NCI-H1930 (cell line): Measurements from ENCODE around the gene PUS7.
"Not testable (repeated sequence)": the region's sequence is repeated elsewhere in the genome, so short reads cannot be mapped to it uniquely, and the experiment has no call there.

Experiments
- DNase-seq, 2 experiments: peaks; one replicate each; lab custom pipeline; 2025; lab: John Stamatoyannopoulos, UW

Gene PUS7, protein sequence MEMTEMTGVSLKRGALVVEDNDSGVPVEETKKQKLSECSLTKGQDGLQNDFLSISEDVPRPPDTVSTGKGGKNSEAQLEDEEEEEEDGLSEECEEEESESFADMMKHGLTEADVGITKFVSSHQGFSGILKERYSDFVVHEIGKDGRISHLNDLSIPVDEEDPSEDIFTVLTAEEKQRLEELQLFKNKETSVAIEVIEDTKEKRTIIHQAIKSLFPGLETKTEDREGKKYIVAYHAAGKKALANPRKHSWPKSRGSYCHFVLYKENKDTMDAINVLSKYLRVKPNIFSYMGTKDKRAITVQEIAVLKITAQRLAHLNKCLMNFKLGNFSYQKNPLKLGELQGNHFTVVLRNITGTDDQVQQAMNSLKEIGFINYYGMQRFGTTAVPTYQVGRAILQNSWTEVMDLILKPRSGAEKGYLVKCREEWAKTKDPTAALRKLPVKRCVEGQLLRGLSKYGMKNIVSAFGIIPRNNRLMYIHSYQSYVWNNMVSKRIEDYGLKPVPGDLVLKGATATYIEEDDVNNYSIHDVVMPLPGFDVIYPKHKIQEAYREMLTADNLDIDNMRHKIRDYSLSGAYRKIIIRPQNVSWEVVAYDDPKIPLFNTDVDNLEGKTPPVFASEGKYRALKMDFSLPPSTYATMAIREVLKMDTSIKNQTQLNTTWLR

GRCh38 chr7:105521717-105522463 lies at the start of gene PUS7:
Gene PUS7, minus strand, starts transcription at chr7:105522271. Its CDS starts 13,759 bp downstream, at chr7:105508512.
- peak; percentile 86 to 93 for DNase-seq

DNA sequence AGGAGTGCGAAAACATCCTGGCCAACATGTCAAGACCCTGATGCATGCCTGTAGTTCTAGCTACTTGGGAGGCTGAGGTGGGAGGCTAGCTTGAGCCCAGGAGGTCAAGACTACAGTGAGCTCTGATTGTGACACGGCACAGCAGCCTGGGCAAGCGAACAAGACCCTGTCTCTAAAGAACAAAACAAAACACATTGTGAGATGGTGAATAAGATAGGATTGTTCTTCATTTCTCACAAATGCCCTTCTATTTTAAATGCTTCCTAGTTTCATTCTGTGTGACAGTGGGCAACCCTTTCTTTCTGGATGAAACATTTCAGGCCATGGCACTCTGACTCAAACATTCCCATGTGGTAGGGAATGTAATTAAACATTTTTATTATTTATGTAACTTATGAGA lies 45.8 kb upstream of the PUS7 start:
- no peak for DNase-seq

- no peak for DNase-seq
Measured at GRCh38 chr7:105567024-105567423, 45.0 kb upstream of the PUS7 start.

DNA sequence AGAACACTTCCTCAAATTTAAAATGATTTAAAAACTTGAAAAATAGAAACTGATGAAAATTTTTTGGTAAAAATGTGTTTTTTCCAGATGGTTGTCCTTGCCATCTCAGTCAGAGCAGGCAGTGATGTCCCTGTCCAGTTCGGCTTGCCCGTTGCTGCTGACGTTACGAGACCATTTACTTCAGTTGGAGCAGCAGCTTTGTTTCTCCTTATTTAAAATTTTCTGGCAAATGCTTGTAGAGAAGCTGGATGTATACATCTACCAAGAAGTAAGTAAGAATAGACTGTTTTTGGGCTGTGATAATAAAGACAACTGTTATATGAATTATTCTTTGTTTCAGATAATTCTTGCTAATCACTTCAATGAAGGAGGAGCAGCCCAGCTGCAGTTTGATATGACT lies 43.1 kb upstream of the PUS7 start:
- no peak for DNase-seq

DNA sequence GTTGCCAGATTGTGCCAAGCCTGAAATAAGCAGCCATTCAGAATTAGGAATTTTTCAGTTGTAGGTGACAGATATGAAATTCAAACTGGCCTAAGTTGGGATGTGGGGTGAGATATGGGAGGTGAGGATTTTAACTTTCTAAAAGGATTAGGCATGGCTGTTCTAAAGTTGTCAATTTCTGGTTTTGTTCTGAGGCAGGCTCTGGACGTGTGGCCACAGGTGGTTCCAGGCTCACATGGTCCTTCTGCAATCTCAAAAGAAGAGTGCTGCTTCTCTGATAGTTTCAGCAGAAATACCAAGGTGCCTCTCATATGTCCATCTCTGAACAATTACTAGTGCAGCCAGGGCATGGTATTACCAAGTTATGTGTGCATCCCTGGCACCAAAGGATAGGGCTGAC lies 37.9 kb upstream of the PUS7 start:
- no peak for DNase-seq

DNA sequence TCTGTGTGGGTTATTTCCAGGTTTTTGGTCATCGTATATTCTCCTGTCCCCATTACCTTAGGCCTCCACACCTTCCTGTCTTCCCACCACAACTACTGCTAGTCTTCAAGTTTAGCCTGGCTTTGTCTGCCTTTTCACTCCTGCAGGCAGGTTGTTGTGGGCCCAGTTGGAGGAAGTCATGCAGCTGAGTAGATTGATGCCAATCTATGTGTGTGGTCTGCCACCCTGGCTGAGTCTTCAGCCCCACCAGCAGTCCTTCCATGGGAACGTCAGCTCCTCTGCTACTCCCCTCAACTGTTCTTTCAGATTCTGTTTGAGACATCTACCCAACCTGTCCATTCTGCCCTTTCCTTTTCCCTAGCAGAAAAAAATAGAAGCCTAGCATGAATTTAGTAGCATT lies 16.3 kb upstream of the PUS7 start:
- no peak for DNase-seq

GRCh38 chr7:105532709-105533460 lies 10.8 kb upstream of the PUS7 start:
- no peak for DNase-seq

GRCh38 chr7:105531792-105532671 lies 10.0 kb upstream of the PUS7 start, which contains the start of gene RINT1:
Gene RINT1, plus strand, starts transcription at chr7:105532201. Its CDS starts 115 bp downstream, at chr7:105532316.
- DNase-seq, result peak; percentile 76 to 93

GRCh38 chr7:105530546-105530945 lies 8.5 kb upstream of the PUS7 start:
- no peak for DNase-seq

- no peak for DNase-seq
Measured at GRCh38 chr7:105530126-105530525, 8.1 kb upstream of the PUS7 start.

- not testable (repeated sequence) for DNase-seq
Measured at GRCh38 chr7:105527737-105528136, 5.7 kb upstream of the PUS7 start.

GRCh38 chr7:105524840-105525239 lies 2.8 kb upstream of the PUS7 start:
- no peak for DNase-seq

DNA sequence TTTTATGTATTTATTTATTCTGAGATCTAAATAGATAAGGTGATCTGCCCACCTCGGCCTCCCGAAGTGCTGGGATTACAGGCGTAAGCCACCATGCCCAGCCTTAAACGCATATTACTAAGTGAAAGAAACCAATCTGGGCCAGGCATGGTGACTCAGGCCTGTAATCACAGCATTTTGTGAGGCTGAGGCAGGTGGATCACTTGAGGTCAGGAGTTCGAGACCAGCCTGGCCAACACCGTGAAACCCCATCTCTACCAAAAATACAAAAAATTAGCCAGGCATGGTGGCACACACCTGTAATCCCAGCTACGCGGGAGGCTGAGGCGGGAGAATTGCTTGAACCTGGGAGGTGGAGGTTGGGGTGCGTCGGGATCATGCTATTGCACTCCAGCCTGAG lies 2.4 kb upstream of the PUS7 start:
- not testable (repeated sequence) for DNase-seq

DNA sequence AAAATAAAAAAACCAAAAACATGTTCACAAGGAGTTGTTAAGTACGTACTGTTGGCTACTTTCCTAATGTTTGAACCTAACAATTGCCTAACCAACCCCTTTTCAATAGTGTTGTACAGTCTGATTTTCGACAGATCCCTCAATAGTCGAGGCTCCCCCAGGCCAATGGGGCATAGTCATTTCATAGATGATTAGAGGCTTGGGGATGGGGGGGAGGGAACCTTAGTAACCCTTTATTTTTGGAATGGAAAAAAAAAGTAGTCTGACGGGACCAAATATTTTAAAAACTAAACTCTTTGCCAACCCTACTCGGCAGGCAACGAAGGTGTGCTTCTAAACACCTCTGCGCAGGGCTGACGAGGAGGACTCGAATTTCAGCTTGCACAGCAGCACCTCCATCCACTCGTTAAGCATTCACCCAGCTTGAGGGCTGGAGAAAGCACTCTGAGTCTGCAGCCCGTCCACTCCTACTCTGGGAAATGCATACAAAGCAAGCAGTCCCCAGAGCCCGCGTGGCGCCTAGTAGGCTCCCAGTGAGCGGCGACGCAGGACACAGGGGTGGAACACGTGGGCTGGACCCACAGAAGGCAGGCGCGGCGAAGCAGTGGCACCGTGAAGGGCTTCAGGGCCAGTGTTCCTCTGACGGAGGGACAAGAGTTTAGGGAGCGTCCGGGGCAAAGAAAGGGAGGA lies 899 bp downstream of the PUS7 start:
- peak; percentile 61 to 68 for DNase-seq

GRCh38 chr7:105520620-105521019 lies 1.5 kb downstream of the PUS7 start:
- not testable (repeated sequence) for DNase-seq

GRCh38 chr7:105519353-105519752 lies 2.7 kb downstream of the PUS7 start:
- no peak for DNase-seq

GRCh38 chr7:105515610-105516009 lies 6.5 kb downstream of the PUS7 start:
- DNase-seq, result not testable (repeated sequence)

DNA sequence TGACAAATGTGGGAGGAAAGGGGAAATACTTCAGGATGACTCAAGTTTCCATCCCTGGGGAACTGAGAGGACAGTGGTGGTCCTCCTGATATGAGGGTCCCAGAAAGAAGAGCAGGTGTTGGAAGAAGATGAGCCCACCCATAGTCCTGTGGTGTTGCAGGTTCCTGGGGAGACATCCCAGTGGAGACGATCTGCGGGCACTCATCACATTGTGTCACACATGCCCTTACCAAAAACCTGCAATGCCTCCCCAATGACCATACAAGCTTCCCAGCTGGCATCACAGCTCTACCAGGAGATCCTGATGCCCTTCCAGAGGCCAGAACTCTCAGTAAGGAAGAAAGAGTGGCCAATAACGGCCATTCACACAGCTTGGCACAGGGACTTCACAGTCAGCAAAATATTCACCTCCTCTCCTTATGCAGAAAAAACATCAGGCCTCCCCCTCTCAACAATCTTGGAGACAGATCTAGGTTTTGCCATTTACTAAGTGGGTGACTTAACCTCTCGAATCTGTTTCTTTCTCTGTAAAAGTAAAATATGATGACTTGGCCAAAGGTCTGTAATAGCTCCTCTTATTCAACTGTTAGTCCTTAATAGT lies 9.0 kb downstream of the PUS7 start:
- DNase-seq, result no peak

DNA sequence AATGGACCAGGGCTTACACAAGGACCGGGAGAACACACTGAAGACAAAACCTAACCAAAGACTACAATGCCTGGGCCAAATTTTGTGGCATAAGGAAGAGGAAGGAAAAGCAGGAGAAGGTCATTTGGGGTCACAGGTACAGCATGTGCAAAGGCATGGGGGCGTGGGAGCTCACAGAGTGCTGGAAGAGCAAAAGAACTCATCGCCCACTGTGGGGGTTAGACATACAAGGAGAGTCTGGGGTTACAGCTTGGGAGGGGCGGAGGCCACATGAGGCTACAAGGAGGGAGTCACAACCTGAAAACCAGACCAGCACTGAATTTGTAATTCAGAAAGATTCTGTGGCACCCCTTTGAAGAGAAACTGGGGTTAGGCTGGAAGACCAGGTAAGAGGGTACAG lies 9.7 kb downstream of the PUS7 start:
- no peak for DNase-seq

GRCh38 chr7:105502173-105502572 lies 19.9 kb downstream of the PUS7 start:
- no peak for DNase-seq
